NCI-H82 treated with DMSO at 0.1 percent for 48 hours (cell line): ENCODE measurements around the gene ISG20L2.

Source experiments
- DNase-seq: peaks from one replicate; lab custom pipeline; 2025; ENCODE audit not compliant: unreplicated experiment; lab: John Stamatoyannopoulos, UW

Gene ISG20L2

DNA sequence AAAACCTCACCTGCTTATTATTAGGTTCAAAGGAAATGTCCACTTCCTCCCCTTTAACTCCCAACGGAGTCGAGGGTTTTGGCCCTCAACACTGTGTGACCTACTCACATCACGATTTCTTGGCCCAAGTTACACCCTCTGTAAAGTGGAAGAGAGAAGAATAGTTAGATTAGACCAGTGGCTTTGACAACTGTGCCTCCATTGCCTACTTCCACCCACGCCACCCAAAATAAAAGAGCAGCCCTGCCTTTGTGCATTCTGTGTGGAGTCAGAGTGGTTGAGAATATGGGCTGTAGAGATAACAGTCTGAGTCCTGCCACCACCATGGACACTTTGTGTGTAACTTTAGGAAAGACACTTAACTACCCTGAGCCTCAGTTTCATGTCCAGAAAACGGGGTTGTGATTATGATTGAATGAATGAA is 27.0 kb upstream of the ISG20L2 start:
- DNase-seq, result no peak

- DNase-seq, result peak; percentile 85
Measured at GRCh38 chr1:156754219-156754618, 25.7 kb upstream of the ISG20L2 start.

DNA sequence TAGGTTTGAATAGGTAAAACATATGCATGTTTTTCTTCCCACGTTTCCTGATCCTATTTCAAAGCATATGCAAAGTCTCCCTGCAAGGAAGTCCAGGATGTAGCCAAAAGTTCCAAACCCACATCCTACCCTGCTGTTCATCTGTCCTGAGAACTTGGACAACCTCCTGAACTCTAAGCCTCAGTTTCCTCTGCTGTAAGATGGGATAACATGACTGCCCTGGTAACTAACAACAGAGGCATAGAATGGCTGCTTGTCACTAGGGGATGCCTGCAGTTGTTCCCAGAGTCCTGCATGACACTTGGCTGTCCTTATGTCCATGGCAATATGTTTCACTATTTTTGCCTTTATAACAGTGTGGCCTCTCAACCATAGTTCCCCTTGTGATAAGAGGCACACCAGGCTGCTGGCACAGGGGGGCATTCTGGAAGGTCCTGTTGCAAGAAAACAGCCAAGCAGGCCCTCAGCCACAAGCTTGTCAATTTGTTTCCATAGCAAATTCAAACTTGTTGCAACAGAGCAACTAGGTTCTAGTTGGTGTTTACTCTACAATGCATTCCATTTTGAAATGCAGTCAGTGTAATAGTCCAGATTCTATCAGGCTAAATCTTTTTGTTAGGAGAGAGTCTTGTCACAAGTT is 24.4 kb upstream of the ISG20L2 start:
- DNase-seq, result no peak

DNA sequence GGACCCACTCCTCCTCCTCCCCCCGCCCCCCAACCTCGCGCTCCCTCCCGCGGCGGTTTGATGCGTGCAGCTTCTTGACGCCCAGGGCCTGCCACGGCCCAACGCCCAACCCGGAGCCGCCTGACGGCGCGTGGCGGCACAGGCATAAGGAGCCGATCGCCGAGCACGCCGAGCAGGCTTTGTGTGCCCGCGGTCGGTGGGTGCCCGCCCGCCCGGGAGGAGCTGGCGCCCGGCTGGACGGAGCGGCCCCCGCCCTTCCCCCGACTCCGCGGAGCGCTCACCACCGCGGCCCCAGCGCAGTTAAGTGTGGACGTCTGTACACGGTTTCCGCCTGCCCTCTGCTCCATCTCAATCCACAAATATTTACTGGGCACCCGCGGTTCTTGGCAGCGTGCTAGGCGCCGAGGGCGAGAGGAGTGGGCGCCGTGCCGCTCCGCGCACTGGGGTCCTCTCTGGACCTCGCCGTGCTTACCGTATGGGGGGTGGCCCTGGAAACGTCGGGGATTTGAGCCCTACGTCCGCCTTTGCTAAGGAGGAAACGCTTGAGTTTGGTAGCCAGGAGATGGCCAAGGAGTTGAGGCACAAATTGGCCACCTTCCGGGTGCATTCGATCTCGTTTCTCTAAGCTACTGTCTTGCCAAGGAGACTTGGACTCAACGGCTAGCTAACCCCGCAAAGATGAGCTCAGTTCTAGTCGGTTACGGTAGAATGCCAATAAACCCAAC is 23.4 kb upstream of the ISG20L2 start:
- peak; percentile 81 for DNase-seq

DNA sequence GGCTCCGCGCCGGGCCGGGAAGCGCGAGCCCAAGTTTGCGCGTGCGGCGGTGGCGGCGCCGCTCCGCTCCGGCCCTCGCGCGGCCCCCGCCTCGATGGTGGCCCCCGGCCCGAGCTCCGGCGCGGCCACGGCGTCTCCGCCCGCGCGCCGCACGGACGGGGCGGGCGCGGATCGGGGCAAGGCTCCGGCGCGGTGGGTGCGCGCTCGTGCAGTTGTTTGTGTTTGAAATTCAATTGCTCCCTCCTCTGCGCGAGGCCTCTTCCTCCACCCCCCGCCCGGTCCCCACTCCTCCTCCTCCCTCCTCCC is 22.8 kb upstream of the ISG20L2 start, which contains the start of gene HDGF:
Gene HDGF (minus strand): TSS at position 225 of the 306 bp plus-strand sequence. CDS start 246 bp downstream, outside the sequence.
- DNase-seq, result no peak

- DNase-seq, result no peak
Measured at GRCh38 chr1:156750711-156751450, 22.3 kb upstream of the ISG20L2 start.

DNA sequence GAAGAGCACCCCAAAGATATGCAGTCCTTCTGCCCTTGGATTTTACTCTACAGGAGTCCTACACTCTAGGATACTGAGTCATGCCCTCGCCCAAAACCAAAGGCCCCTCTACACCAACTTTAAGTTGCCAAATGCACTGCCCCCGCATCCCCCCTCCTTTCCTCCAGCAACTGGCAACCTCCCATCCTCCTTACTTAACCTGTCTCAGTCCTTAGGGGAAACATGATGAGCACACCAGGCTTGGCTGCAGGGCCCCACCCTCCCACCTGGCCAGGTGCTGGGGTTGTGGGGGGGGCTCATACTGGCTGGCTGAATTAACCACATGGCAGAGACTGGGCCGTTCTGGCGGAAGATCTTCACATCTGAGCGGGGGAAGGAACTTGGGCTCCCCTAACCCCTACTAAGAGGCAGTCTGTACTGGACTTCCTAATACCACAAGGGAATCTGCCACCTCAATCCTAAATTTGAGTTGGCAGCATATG is 21.7 kb upstream of the ISG20L2 start:
- DNase-seq, result no peak

GRCh38 chr1:156749419-156750118 is 21.0 kb upstream of the ISG20L2 start:
- no peak for DNase-seq

- peak; percentile 32 for DNase-seq
Measured at GRCh38 chr1:156748670-156749418, 20.3 kb upstream of the ISG20L2 start.

DNA sequence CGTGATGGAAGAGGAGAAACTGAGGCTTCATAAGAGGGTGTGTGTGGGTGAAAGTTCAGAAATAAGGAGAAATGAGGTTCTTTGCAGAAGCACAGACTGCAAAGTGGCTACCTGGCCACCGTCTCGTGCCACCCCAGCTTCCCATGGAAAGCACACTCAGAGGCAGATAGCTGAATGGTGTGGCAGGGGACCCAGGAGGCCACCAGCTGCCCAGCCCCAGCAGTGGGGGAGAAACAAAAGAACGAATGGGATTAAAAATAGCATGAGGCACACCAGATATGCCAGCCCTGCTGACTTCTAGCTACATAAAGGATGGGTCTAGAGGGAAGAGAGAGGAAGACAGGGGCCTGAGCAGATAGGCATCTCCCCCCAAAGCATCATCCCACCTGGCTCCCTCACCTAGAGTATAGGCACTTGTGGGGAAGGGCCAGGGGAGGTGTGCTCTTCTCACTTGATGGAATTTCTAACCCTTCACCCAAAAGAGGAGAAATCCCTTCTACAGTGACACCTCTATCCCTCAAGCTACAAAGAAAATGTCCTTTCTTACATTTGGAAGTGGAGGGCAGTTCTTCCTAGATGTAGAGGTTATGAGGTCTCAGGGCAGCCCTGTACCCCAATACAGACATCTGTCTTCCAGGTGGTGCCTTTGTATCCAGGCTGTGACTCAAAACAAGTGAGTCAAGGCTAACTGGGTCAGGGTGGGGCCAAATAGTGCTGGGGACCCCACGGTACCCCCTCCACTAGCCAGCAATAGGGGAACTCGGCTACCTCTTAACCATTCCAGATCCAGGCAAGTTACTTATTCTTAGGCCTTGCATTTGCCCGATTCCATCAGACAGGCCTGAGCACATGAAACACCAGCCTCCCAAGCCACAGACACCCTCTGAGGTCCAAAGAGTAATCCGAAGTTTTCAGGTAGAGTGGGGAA is 19.4 kb upstream of the ISG20L2 start:
- peak; percentile 24 for DNase-seq

DNA sequence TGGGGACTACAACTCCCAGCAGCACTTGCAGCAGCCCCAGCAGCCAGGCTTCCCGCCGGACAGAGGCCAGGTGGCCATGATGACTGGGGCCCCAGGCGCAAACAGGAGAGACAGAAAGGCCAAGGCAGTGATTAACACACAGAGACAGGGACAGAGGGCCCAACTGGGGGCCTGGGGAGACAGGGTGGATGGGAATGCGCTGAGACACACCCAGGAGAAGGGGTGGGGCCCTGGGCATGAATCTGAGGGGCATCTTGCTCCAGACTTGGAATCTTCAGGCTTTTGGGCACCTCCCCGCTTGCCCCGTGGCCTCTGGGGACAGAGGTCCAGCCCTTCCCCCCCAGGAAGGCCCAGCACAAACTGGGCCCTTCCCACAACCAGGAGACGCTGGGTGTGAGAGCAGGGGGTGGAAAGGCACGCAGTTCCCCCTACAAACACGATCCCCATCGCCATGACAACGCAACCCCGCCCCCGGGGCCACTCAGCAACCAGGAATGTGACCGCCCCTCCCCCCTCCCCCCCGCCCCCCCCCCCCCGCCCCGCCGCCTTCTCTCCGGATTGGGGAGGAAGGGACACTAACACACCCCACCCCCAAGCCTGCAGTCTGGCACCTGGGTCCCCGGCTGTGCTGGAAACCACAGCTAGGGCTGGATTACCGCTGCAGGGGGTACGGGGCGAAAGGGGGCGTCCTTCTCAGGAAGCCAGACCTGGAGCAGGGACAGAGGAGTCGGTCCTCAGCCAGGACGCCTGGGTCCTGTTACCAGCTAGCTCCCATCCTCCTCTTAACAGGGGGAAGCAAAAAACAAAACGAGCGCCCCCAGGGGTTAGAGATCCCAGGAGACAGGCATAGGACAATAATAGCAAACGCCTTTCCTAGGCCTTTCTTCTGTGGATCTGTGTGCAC is 18.4 kb upstream of the ISG20L2 start:
- peak; percentile 81 for DNase-seq

DNA sequence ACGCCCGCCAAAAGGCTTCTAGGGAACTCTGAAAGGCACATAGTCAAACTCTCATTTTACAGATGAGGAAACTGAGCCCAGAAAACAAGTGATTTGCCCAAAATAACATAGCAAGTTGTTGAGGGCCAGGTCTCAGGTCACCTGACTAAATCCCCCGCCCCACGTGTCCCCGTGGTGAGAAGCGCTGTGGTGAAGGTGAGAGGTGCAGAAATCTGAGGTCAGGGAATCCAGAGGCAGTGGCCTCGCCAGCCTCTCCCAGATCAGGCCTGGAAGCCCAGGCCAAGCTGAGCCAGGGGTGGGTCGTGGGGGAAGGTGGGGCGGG is 17.8 kb upstream of the ISG20L2 start:
- DNase-seq, result no peak

DNA sequence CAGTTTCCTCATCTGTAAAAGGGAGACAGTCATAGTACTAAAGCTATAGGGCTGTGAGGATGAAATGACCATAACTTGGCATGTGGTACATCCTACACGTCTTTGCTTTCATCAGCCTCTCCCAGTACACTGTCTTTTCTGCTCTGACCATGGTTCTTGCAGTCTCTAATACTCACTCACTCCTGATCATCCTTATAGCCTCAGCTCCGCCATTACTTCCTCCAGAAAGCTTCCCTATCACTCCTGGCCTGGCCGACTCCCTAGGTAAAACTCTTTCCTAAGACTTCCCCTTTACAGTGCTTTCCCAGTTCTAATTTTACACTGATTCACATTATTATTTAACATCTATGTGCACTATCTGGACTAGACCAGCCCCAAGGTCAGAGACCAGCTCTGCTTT is 17.3 kb upstream of the ISG20L2 start:
- DNase-seq, result no peak

- DNase-seq, result no peak
Measured at GRCh38 chr1:156744786-156745419, 16.3 kb upstream of the ISG20L2 start.

GRCh38 chr1:156744344-156744743 is 15.8 kb upstream of the ISG20L2 start:
- DNase-seq, result no peak

DNA sequence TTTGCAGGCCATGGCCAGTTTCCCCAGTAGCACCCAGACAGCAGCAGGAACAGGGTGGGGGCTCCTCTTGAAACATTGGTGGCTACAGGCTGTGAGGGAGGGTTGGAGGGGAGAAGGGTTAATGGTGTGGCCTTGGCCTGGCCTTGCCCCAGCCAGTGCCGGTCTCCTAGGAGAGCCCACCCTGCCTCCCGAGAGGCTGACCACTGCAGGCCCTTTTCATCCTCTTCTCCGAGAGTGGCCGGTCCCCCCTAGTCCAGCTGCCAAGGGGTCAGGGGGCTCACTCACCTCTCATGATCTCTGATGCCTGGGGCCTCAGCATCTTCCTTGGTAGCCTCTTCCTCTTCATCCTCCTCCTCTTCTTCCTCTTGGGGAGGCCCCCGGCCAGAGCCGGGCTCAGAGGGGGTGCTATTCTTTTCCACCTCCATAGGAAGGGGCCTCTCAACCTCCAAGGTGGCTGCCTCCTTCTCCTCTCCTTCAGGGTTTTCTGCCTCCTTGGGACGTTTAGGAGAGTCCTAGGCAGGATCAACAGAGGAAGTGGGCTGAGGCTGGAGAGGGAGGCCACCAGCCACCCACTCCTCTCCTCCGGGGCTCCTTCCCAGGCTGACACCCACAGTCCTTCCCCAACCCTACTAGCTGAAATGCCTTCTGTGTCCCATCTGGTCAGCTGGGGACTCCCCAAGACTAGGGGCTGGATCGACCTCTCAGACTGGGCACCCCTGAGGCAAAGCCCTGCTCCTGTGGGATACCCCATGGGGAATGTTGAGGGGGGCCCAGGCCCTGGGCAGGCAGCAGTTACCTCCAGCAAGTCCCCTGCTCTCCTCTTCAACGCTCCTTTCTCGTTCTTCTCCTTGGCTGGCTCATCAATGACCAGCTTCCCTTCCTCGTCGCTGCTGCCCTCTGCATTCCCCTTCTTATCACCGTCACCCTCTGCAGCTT is 15.1 kb upstream of the ISG20L2 start:
- no peak for DNase-seq

DNA sequence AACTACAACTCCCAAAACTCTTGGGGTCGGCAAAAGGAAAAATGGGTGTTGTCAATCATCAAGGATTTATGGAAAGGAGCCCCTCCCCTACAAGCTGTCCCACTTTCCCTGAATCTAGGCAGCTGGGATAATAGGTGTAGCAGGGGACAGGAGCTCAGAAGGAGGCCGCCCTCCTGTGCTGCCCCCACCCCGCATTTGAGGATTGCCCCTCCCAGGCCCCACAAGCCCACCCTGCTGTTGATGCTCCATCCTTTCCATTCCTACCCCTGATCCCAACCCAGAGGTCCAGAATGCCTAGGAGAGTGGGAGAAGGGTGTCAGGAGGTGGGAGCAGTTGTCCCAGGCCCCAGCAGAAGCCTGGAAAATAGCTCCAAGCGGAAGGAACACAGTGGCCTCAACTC is 14.2 kb upstream of the ISG20L2 start:
- DNase-seq, result no peak
